Measurements from ENCODE around the gene LHX1. TPM values are rescaled to one million over a fixed set of nuclear protein-coding genes. Genes with fewer than 3 reads are reported as not detected.

Gene LHX1
- polyA plus RNA-seq, 3 donors, result not detected

DNA sequence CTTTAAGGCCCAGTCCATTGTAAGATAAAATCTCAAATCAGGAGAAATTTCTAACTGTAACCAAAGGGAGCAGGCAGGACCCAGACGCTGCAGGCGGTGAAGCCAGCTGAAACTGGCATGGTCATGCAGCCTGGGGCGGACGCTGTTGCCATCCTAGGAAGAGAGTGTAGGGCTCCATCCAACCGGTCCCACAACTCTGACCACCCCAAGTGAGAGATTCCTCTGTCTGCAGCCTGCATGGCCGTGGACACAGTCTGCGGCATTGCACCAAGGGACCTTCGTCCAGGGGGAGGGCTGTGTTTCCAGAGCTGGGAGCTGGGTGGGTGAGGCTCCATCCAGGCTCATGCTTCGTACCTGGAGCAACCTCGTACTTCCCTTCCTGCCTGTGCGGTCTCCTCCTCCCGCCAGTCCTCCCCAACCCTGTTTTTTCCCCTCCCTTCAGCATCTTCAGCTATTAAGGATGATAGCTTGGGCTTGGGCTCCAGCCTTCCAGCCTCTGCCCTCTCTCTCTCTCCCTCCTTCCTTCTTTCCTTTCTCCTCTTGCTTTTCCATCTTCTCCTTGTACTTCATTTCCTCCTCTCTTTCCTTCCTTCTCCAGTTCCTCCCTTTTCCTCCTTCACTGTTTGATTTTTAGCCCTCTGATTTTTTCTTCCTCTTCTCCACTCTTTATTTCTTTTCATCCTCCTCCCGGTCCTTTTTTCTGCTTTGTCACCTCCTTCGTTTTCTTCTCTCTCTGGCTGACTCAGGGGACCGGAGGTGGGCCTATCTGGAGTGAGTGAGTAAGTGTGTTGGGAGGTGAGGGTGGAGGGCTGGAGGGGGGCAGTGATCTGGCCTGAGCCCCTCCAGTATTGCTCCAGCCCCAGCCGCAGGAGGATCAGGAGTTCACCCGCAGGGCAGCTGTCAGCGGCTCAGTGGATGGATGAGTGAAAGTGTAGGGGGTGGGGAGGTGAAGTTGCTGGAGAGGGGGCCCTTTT lies 17.0 kb upstream of the LHX1 start:
- no peak overlapping the region for H3K4me2 ChIP-seq (replicated peaks; ENCODE audit: extremely low read depth, low read length, poor library complexity, severe bottlenecking)
- TF ChIP-seq, protein P1, sequence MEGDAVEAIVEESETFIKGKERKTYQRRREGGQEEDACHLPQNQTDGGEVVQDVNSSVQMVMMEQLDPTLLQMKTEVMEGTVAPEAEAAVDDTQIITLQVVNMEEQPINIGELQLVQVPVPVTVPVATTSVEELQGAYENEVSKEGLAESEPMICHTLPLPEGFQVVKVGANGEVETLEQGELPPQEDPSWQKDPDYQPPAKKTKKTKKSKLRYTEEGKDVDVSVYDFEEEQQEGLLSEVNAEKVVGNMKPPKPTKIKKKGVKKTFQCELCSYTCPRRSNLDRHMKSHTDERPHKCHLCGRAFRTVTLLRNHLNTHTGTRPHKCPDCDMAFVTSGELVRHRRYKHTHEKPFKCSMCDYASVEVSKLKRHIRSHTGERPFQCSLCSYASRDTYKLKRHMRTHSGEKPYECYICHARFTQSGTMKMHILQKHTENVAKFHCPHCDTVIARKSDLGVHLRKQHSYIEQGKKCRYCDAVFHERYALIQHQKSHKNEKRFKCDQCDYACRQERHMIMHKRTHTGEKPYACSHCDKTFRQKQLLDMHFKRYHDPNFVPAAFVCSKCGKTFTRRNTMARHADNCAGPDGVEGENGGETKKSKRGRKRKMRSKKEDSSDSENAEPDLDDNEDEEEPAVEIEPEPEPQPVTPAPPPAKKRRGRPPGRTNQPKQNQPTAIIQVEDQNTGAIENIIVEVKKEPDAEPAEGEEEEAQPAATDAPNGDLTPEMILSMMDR (IDR thresholded peaks at IDR 0.05), result no peak
- intact Hi-C loops (cut with micrococcal nuclease), result no loop called here
- H3K9me3 Mint-ChIP-seq, result peaks cover 0 to 6% (median 0%) of the 10 kb centered on the region in 7 donors
- peaks cover 5% of the 10 kb centered on the region for H3K4me1 Mint-ChIP-seq
- H3K9ac ChIP-seq (ENCODE audit: insufficient read depth, low read length, poor library complexity, severe bottlenecking), result no peak overlapping the region
- H3K27me3 Mint-ChIP-seq (ENCODE audit: low read depth in 3 of 3), result peaks cover 50 to 71% (median 51%) of the 10 kb centered on the region in 3 donors
- no peaks in the 10 kb centered on the region for H3K4me1 ChIP-seq (ENCODE audit: control insufficient read depth in 1 of 2, insufficient read depth in 2 of 2, low read length in 2 of 2)
- H3K27ac ChIP-seq (ENCODE audit: low read depth in 1 of 2, low read length in 2 of 2), result no peak overlapping the region
- DNase-seq, result no peak
- H3K79me2 ChIP-seq (ENCODE audit: insufficient read depth, low read length), result no peaks in the 10 kb centered on the region
- H3K27me3 ChIP-seq (ENCODE audit: control insufficient read depth in 2 of 2, insufficient read depth in 2 of 2, low read length in 2 of 2), result peaks cover 17 to 61% of the 10 kb centered on the region in 2 donors
- H4K20me1 ChIP-seq (ENCODE audit: insufficient read depth, low read length), result no peaks in the 10 kb centered on the region
- H2AFZ ChIP-seq (ENCODE audit: insufficient read depth, low read depth, low read length, poor library complexity, severe bottlenecking), result no peak overlapping the region
- H3K4me3 Mint-ChIP-seq, result peak overlapping the region in 1 of 2 donors; percentile 72
- H3K27ac Mint-ChIP-seq, result peak overlapping the region in 1 of 7 donors; percentile 10
- H3K9me3 ChIP-seq (replicated peaks in 1 of 2; ENCODE audit: control insufficient read depth in 1 of 2, insufficient read depth in 1 of 2, low read length in 2 of 2), result no peaks in the 10 kb centered on the region
- H3K36me3 ChIP-seq (replicated peaks in 1 of 2; ENCODE audit: control insufficient read depth in 1 of 2, insufficient read depth in 2 of 2, low read length in 2 of 2), result no peaks in the 10 kb centered on the region
- 25% methylated on average over 11 of the region's 18 CpGs for WGBS (ENCODE audit: insufficient coverage)
- no peaks in the 10 kb centered on the region for H3K36me3 Mint-ChIP-seq
- no peak overlapping the region for H3K4me3 ChIP-seq (replicated peaks in 1 of 3; ENCODE audit: low read depth in 2 of 3, low read length in 3 of 3)

DNA sequence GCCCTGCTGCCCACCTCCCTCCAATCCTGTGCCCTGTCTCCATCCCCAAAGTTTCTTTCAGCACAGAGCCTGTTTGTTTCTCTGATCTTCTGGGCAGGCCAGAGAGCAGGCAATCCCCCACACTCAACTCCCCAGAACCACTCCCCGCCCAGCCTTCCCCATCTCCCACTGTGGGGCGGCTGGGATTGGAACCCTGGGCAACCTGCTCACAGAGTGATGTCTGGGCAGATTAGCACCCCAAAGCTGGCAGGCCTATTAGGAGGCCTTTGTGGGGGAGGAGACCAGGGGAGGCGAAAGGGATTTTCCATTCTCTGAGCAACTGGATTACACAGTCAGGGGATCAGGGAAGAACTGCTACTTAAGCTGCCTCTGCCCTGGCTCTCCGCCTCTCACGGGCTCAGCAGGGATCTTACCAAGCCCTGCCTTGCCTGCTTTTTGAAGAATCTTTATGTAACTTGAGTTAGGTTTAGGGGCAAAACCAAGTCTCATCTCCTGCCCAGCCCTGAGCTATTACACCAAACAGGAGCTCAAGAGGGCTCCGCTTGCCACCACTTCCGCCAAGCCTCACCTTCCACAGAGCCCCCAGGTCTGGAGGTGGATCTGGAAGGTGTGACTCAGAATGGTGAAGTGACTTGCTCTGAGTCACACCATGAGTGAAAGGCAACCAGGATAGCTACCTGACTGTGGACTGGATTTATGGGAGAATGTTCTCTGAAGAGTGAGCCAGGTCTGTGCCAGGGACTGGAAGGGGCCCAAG lies 16.0 kb upstream of the LHX1 start:
- WGBS (ENCODE audit: insufficient coverage), result 80% methylated on average over 1 of the region's 7 CpGs
- Mint-ChIP-seq H3K27me3 (ENCODE audit: low read depth in 3 of 3) (peaks cover 47 to 76% (median 49%) of the 10 kb centered on the region in 3 donors), H3K27ac (no peak overlapping the region), H3K36me3 (no peaks in the 10 kb centered on the region), H3K4me3 (peak overlapping the region in 1 of 2 donors; percentile 72), H3K4me1 (peaks cover 5% of the 10 kb centered on the region), H3K9me3 (peaks cover 0 to 6% (median 0%) of the 10 kb centered on the region in 7 donors)
- DNase-seq, result no peak
- no peak overlapping the region for H3K4me2 ChIP-seq (replicated peaks; ENCODE audit: extremely low read depth, low read length, poor library complexity, severe bottlenecking)
- H3K9me3 ChIP-seq (replicated peaks in 1 of 2; ENCODE audit: control insufficient read depth in 1 of 2, insufficient read depth in 1 of 2, low read length in 2 of 2), result no peaks in the 10 kb centered on the region
- H3K27ac ChIP-seq (ENCODE audit: low read depth in 1 of 2, low read length in 2 of 2), result no peak overlapping the region
- H3K9ac ChIP-seq (ENCODE audit: insufficient read depth, low read length, poor library complexity, severe bottlenecking), result no peak overlapping the region
- H3K36me3 ChIP-seq (replicated peaks in 1 of 2; ENCODE audit: control insufficient read depth in 1 of 2, insufficient read depth in 2 of 2, low read length in 2 of 2), result no peaks in the 10 kb centered on the region
- intact Hi-C loops (cut with micrococcal nuclease), result no loop called here
- H3K4me1 ChIP-seq (ENCODE audit: control insufficient read depth in 1 of 2, insufficient read depth in 2 of 2, low read length in 2 of 2), result no peaks in the 10 kb centered on the region
- H3K79me2 ChIP-seq (ENCODE audit: insufficient read depth, low read length), result no peaks in the 10 kb centered on the region
- H3K4me3 ChIP-seq (replicated peaks in 1 of 3; ENCODE audit: low read depth in 2 of 3, low read length in 3 of 3), result no peak overlapping the region
- TF ChIP-seq, protein P1 (IDR thresholded peaks at IDR 0.05), result no peak
- H3K27me3 ChIP-seq (ENCODE audit: control insufficient read depth in 2 of 2, insufficient read depth in 2 of 2, low read length in 2 of 2), result peaks cover 17 to 63% of the 10 kb centered on the region in 2 donors
- H2AFZ ChIP-seq (ENCODE audit: insufficient read depth, low read depth, low read length, poor library complexity, severe bottlenecking), result no peak overlapping the region
- no peaks in the 10 kb centered on the region for H4K20me1 ChIP-seq (ENCODE audit: insufficient read depth, low read length)
